HG02798 (cell line): ENCODE measurements around the gene HMGXB3.
"Not testable (repeated sequence)": the region's sequence is repeated elsewhere in the genome, so short reads cannot be mapped to it uniquely, and the experiment has no call there.

Source experiments
- ATAC-seq: cut with Tn5 transposase; IDR thresholded peaks from one replicate; pipeline ENCODE4 v1.9.1; 2021; ENCODE audit warnings: mild to moderate bottlenecking; ENCODE audit not compliant: unreplicated experiment, poor library complexity

The HMGXB3 gene

DNA sequence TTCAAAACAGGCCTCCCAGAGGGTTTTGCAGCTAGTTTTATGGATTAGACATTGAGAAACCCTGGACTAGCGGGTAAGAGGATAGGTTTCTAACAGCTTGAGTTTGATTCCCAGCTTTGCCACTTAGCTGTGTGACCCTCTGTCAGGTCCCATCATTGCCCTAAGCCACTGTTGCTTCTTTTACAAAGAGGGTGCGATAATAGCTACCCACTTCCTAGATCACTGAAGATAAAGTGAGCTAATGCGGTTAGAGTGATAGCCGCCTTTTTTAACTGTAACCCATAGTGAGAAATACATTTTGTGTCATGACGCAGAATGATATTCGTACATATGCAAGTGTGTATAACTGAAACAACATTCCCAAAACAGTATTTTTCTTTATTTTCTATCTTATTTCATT lies 45.5 kb downstream of the HMGXB3 start:
- ATAC-seq = no peak

- ATAC-seq = not testable (repeated sequence)
Measured at GRCh38 chr5:150050172-150050811, 49.8 kb downstream of the HMGXB3 start.

GRCh38 chr5:150051657-150052195 lies 51.2 kb downstream of the HMGXB3 start:
- ATAC-seq = no peak

- no peak for ATAC-seq
Measured at GRCh38 chr5:150052226-150052955, 51.9 kb downstream of the HMGXB3 start.

GRCh38 chr5:150052956-150053712 lies 52.6 kb downstream of the HMGXB3 start:
- no peak for ATAC-seq

DNA sequence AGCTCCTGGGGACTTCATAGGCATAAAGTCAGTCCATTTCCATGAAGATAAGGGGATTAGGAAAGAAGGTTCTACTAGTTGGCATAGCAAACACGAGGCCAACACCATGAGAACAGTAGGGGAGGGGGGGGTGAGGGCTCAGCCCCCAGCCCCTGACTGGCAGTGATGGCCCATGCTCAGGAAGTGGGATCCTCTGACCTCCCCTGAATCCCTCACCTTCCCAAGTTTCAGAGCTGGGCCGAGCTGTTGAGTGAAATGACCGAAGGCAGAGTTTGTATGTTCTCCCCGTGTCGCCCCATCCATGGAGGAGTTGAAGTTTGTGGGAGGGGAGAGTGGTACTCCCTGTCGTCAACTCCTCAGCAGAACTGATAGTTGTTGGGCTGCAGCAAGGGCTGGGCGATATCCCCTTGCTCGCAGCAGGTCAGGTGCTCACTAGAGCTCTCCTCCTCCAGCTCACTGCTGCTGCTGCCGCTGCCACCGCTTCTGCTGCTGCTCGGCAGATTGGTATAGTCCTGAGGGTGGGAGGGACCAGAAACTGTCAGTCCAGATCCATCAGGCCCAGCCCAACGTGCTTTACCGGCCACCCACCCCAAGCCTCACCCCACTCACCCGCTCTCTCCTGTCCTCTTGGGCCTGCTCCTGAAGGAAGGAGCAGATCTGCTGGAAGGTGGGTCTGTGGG lies 53.3 kb downstream of the HMGXB3 start:
- no peak for ATAC-seq

- ATAC-seq = no peak
Measured at GRCh38 chr5:150054569-150054968, 54.0 kb downstream of the HMGXB3 start.

DNA sequence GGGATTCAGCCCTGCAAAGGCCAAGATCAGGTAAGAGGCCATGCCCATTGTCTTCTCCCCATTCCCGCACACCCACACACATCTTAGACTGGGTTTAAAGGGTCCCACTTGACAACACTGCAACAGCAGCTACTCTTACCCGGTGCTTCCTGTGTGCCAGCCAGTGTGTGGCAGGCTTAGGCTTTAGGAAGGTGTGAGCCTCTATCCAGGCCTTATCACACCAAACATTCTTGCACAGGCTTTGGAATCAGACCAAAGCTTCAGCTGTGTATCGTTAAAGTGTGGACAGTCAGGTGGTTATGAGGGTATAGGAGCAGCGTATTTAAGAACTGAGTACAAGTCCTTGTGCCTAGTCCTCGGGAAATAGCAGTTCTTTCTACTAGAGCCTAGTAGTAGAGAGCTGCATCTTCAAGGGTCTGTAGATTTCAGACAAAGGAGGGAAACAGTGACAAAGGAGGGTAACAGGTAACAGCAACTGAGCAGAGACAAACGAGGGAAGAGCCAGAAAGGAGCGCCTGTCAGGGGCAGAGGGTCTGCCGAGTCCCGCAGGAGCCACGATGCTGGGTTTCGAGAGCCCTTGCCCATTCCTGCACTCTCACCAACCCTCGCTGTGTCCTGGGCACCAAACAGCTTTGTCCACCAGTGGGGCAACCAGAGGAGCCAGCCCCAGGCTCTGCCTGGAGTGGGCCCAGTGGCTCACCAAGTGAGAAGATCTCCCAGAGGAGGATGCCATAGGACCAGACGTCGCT lies 55.0 kb downstream of the HMGXB3 start:
- ATAC-seq = no peak

DNA sequence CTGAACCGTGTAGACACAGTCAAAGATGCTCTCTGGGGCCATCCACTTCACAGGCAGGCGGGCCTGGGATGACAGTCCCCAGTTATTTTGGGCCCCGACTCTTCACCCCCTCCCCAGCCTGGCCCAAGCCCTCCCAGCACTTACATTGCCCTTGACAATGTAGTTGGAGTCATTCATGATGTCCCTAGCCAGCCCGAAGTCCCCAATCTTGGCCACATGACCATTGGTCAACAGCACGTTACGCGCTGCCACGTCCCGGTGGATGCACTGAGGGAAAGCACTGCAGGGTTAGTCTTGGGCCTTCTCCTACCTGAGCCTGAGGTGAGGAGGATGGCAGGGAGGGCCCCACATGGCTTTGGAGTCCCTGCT lies 55.5 kb downstream of the HMGXB3 start:
- ATAC-seq = no peak

DNA sequence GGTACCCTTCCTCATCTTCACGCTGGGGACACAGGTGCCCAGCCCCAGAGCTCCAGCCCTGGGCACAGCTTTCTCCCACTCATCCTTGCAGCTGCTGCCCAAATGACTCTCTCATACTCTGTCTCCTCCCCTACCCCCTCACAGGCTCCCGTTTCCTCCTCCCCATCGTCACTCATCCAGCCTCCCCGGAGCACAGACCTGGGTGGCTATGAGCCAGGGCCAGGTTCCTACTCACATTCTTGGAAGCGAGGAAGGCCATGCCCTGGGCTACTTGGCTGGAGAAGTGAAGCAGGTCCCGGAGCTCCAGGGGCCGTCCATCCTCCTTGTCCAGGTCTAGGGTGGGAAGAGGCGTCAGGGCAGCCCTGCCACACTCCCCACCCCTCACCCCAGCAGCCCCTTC lies 56.5 kb downstream of the HMGXB3 start:
- ATAC-seq = no peak

GRCh38 chr5:150057511-150057910 lies 57.0 kb downstream of the HMGXB3 start:
- no peak for ATAC-seq

DNA sequence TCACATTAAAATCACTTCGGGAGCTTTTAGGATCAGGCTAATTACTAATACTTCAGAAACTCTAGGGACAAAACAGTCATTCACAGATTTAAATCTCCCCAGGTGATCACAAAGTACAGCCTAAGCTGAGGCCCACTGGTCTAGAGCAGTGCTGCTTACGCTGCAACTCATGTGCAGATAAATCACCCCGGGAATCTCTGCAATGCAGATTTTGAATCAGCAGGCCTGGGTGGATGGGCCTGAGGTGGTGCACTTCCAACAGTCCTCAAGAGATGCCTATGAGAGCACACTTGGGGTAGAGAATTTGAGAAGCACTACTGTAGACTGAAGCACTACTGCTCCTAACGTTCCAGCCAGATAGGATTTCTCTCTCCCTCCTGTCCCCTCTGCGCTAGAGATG lies 57.5 kb downstream of the HMGXB3 start:
- no peak for ATAC-seq

DNA sequence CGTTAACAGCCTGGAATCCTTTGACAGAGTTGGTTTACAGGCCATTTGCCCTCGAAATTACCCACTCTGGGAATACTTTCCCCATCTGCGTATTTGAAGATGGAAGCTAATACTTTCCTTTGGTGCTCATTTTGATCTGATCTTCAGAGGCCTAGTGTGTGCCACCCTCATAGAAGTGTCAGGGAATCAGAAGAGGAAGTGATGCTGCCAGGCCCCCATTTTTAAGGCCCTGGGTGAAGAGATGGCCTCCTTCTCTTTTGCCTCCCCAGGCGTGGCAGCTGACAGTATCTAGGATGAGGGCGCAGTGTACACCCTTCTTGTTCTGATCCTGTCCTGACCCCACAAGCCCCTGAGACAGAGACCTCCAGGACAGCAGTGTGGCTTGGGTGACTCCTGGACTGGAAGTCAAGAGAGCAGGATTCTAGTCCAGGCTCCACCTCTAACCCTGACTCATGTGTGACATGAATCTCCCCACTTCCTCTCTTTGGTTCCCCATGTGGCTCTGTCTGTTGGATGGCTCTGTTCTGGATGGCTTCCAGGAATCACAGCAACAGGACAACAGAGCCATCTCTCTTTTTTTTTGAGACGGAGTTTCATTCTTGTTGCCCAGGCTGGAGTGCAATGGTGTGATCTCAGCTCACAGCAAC lies 58.1 kb downstream of the HMGXB3 start:
- ATAC-seq = no peak

- no peak for ATAC-seq
Measured at GRCh38 chr5:150059623-150060022, 59.1 kb downstream of the HMGXB3 start.

- ATAC-seq = no peak
Measured at GRCh38 chr5:150060471-150060870, 59.9 kb downstream of the HMGXB3 start.

DNA sequence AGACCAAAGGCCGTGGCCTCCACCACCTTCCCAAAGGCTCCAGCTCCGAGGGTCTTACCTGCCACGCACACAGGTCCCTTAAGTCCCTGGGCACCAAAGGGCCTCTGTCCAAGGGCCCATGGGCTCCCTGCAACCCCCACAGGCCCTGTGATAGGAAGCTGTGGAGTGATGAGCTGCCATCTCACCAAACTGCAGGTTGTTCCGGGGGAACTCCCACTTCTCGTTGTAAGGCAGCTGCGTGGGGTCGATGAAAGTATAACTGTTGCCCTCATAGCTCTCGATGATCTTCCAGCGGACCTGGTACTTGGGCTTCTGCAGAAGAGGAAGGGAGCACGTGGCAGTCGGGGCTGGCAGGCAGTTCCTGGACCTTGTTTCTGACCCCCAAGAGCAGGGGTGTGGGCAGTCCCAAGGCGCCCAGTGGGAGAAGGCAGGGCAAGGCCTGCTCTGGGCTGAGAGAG lies 61.0 kb downstream of the HMGXB3 start:
- ATAC-seq = no peak

GRCh38 chr5:150062216-150062922 lies 61.8 kb downstream of the HMGXB3 start:
- ATAC-seq = no peak

- ATAC-seq = no peak
Measured at GRCh38 chr5:150063638-150064037, 63.1 kb downstream of the HMGXB3 start.
